NT2/D1 (cell line): ENCODE results near the gene CXXC5.

Experiments used
- YY1 ChIP-seq: IDR thresholded peaks from 2 replicates; pipeline ENCODE4 v1.6.1; 2011; ENCODE audit not compliant: insufficient read length, insufficient read depth
- ZNF274 ChIP-seq: IDR thresholded peaks from 2 replicates; pipeline ENCODE4 v1.6.1; 2011; ENCODE audit warnings: mild to moderate bottlenecking, low read depth, low read length

- no peak for TF ChIP-seq ZNF274
- TF ChIP-seq YY1 = no peak
These were observed 44.6 kb downstream of the CXXC5 start for GRCh38 chr5:139692679-139693308.
